Activated CD8-positive, alpha-beta memory T cell treated with anti-CD3 and anti-CD28 coated beads, Interleukin-2, amount 50 U/mL, for 1 hour (primary cell): Measurements from ENCODE around the gene CTXND1.
A peak's percentile ranks its signal among the peaks of the same experiment; 100 is the strongest.
"Not testable (repeated sequence)": the region's sequence is repeated elsewhere in the genome, so short reads cannot be mapped to it uniquely, and the experiment has no call there.

Experiments
- DNase-seq: peaks from one replicate; pipeline ENCODE4 v3.0.0-alpha.2; 2020; ENCODE audit errors: extremely low read depth

Gene CTXND1

GRCh38 chr15:80159301-80159700 is 92.7 kb downstream of the CTXND1 start:
- DNase-seq = no peak

- DNase-seq = no peak
Observed at GRCh38 chr15:80157215-80157614, 94.8 kb downstream of the CTXND1 start.

GRCh38 chr15:80156176-80156720 is 95.8 kb downstream of the CTXND1 start:
- no peak for DNase-seq

GRCh38 chr15:80155378-80156175 is 96.4 kb downstream of the CTXND1 start:
- DNase-seq = not testable (repeated sequence)

- no peak for DNase-seq
Observed at GRCh38 chr15:80155001-80155377, 97.0 kb downstream of the CTXND1 start.

GRCh38 chr15:80154336-80154735 is 97.7 kb downstream of the CTXND1 start:
- no peak for DNase-seq

- DNase-seq = no peak
Observed at GRCh38 chr15:80153900-80154299, 98.1 kb downstream of the CTXND1 start.

- DNase-seq = no peak
Observed at GRCh38 chr15:80152896-80153876, 98.8 kb downstream of the CTXND1 start, which contains the start of gene FAH. FAH (plus strand) TSS chr15:80152999; CDS start chr15:80153055, 56 bp downstream.

GRCh38 chr15:80152180-80152895 is 99.7 kb downstream of the CTXND1 start:
- peak; percentile 66 for DNase-seq

GRCh38 chr15:80151576-80151975 is 100.4 kb downstream of the CTXND1 start:
- no peak for DNase-seq

- DNase-seq = no peak
Observed at GRCh38 chr15:80151148-80151547, 100.9 kb downstream of the CTXND1 start.
